GM19043 (cell line): ENCODE measurements around the gene LINC00632.

Experiments
- ATAC-seq: cut with Tn5 transposase; IDR thresholded peaks from one replicate; pipeline ENCODE4 v1.9.1; 2021; ENCODE audit warnings: low read depth; ENCODE audit not compliant: unreplicated experiment

Gene LINC00632

GRCh38 chrX:140764401-140764919 is 54.9 kb downstream of the LINC00632 start:
- no peak for ATAC-seq

- no peak for ATAC-seq
Observed at GRCh38 chrX:140765043-140765784, 55.7 kb downstream of the LINC00632 start.

GRCh38 chrX:140766024-140766611 is 56.6 kb downstream of the LINC00632 start:
- no peak for ATAC-seq

- ATAC-seq: no peak
Observed at GRCh38 chrX:140767646-140768045, 58.1 kb downstream of the LINC00632 start.

- ATAC-seq: no peak
Observed at GRCh38 chrX:140775211-140775610, 65.7 kb downstream of the LINC00632 start.

GRCh38 chrX:140776320-140776719 is 66.8 kb downstream of the LINC00632 start:
- no peak for ATAC-seq

GRCh38 chrX:140794642-140795041 is 85.1 kb downstream of the LINC00632 start:
- no peak for ATAC-seq

- ATAC-seq: no peak
Observed at GRCh38 chrX:140799216-140799615, 89.7 kb downstream of the LINC00632 start.

GRCh38 chrX:140804292-140804691 is 94.7 kb downstream of the LINC00632 start:
- no peak for ATAC-seq

- ATAC-seq: no peak
Observed at GRCh38 chrX:140815868-140816267, 106.3 kb downstream of the LINC00632 start.

- ATAC-seq: no peak
Observed at GRCh38 chrX:140817943-140818342, 108.4 kb downstream of the LINC00632 start.

- ATAC-seq: no peak
Observed at GRCh38 chrX:140821280-140821679, 111.7 kb downstream of the LINC00632 start.

GRCh38 chrX:140822184-140822583 is 112.6 kb downstream of the LINC00632 start:
- ATAC-seq: no peak

- no peak for ATAC-seq
Observed at GRCh38 chrX:140822861-140823260, 113.3 kb downstream of the LINC00632 start.

GRCh38 chrX:140836874-140837273 is 127.3 kb downstream of the LINC00632 start:
- ATAC-seq: no peak
